ENCODE measurements around the gene FBXL16.
"Not testable (repeated sequence)": the region's sequence is repeated elsewhere in the genome, so short reads cannot be mapped to it uniquely, and the experiment has no call there.

FBXL16 gene

DNA sequence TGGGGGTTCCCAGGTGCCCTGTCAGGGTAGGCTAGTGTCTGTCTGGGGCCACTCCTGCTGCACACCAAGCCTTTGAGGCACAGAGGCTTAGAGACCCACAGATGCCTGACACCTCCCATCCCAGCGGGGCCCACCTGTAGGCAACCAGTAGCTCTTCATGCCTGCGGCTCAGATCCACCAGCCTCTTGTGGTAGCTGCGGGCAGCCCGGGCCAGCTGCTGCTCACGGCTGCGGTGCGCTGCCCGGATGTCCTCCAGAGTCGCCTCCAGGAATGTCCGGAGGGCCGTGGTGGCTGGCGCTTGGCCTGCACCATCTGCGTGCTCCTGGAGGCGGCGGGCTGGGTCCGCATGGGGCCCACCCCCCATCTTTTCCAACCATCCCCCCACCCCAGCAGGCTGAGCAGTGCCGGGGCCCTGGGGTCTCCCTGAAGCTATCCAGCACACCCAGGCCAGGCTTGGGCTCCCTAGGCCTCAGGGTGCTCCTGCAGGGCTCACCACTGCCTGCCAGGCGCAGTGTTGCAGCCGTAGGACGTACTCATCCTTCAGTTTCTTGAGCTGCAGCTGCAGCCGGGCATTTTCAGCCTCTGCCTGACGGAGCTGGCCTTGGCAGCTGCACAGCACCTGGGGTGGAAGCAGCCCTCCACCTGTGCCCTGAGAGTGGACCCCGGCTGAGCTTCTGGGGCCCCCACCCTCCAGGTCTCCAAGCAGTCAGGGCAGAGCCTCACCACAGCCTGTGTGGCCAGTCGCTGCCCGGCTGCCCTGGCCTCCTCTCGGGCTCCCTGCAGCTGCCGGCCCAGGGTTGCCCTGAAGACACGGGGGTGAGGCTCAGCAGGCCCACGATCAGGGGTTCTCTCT, 18.8 kb upstream of the FBXL16 start:
- no peak for FAIRE-seq
- DNase-seq (ENCODE audit: extremely low spot score, insufficient read length, low read depth), result no peak

GRCh38 chr16:723695-724094, 18.1 kb upstream of the FBXL16 start:
- DNase-seq (ENCODE audit: extremely low spot score, insufficient read length, low read depth) (no peak), FAIRE-seq (no peak)

GRCh38 chr16:722835-723633, 17.4 kb upstream of the FBXL16 start:
- FAIRE-seq, result no peak
- DNase-seq (ENCODE audit: extremely low spot score, insufficient read length, low read depth), result no peak

GRCh38 chr16:721765-722540, 16.4 kb upstream of the FBXL16 start:
- DNase-seq (ENCODE audit: extremely low spot score, insufficient read length, low read depth) (no peak), FAIRE-seq (no peak)

- peak; percentile 86 for FAIRE-seq
- peak; percentile 85 for DNase-seq (ENCODE audit: extremely low spot score, insufficient read length, low read depth)
Measured at GRCh38 chr16:720990-721764, 15.6 kb upstream of the FBXL16 start, which contains the start of gene ANTKMT. Gene ANTKMT (plus strand): TSS chr16:721146. CDS start chr16:721275, 129 bp downstream.

- DNase-seq (ENCODE audit: extremely low spot score, insufficient read length, low read depth), result no peak
- FAIRE-seq, result peak; percentile 86
Measured at GRCh38 chr16:720447-720989, 14.9 kb upstream of the FBXL16 start.

- FAIRE-seq (peak; percentile 51), DNase-seq (ENCODE audit: extremely low spot score, insufficient read length, low read depth) (no peak)
Measured at GRCh38 chr16:719815-720446, 14.3 kb upstream of the FBXL16 start.

GRCh38 chr16:718922-719321, 13.3 kb upstream of the FBXL16 start:
- DNase-seq (ENCODE audit: extremely low spot score, insufficient read length, low read depth) (no peak), FAIRE-seq (no peak)

DNA sequence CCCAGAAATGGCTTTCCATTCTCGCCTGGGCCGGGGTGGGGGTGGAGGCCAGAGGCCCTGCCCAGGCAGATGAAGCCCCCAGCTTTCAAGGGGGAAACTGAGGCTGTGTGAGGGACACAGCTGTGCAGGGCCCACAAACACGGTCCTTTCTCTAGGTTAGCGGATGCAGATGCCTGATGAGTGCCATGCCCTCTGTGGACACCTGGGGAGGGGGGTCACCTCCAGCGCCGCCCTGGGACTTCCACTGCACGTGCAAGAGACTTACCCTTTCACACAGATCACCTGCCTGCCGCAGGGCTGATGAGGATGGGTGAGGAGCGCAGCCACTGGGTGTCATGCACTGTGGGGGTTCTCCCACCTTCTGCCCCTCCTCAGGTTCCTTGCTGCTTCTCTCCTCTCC, 12.8 kb upstream of the FBXL16 start:
- DNase-seq (ENCODE audit: extremely low spot score, insufficient read length, low read depth) (no peak), FAIRE-seq (no peak)

- FAIRE-seq (no peak), DNase-seq (ENCODE audit: extremely low spot score, insufficient read length, low read depth) (no peak)
Measured at GRCh38 chr16:717450-718245, 12.0 kb upstream of the FBXL16 start.

GRCh38 chr16:716768-717325, 11.2 kb upstream of the FBXL16 start:
- FAIRE-seq (no peak), DNase-seq (ENCODE audit: extremely low spot score, insufficient read length, low read depth) (no peak)

GRCh38 chr16:716200-716568, 10.6 kb upstream of the FBXL16 start:
- DNase-seq (ENCODE audit: extremely low spot score, insufficient read length, low read depth) (no peak), FAIRE-seq (no peak)

DNA sequence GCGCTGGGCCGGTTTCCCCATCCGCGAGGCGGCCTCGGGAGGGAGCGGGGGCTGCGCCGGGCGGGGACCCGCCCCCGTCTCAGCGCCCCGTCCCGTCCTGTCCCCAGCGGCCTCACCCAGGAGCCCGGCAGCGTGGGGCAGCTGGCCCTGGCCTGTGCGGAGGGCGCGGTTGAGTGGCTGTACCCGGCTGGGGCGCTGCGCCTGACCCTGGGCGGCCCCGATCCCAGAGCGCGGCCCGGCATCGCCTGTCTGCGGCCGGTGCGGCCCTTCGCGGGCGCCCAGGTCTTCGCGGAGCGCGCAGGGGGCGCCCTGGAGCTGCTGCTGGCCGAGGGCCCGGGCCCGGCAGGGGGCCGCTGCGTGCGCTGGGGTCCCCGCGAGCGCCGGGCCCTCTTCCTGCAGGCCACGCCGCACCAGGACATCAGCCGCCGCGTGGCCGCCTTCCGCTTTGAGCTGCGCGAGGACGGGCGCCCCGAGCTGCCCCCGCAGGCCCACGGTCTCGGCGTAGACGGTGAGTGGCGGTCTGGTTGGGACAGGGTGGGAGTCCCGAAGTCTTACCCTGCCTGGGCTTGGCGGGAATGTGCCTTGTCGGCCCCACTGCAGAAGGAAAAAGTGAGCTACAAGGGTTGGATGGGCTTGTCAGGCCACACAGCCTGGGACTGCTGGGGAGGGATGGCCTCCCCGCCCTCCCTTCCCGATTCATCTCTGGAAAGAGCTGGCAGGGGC, 10.0 kb upstream of the FBXL16 start:
- FAIRE-seq, result no peak

DNA sequence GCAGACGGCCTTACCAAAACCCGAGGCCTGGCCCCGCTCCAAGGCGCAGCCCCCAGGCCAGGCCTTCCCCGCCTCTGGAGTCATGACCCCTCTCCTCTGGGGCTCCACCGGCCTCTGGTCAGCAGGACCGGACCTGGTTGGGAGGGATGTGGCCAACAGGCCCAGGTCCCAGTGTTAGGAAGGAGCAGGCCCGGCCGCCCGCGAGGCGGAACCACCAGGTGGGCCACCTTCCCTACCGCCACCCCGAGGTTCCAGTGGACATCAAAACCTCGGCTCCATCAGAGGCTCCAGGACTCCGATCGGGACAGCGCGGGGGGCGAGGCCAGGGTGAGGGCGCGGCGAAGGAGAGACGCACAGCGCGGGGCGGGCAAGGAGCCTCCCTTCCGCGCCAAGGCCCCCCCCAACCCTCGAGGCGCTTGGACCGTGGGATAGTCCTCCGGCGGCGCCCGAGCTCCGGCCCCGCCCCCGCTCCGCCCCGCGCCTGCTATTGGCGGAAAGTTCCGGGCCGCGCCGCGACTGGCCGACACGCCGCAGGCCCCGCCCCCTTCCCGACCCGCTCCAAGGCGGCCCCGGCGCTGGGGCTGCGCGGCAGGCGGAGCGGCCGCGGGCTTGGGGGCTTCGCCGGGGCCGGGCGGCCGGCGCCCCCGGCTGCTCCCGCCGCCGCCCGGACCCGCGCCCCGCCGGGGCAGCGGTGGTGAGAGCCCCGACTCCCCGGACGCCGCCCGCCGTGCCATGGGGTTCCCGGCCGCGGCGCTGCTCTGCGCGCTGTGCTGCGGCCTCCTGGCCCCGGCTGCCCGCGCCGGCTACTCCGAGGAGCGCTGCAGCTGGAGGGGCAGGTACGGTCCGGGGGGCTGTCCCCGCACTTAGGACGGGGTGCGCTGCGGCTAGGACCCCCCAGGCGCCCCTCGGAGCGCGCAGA, 9.2 kb upstream of the FBXL16 start, which contains the start of gene METRN:
METRN (plus strand) TSS at position 561 of the 919 bp plus-strand sequence; CDS start at position 733, 172 bp downstream.
- FAIRE-seq (peak; percentile 33), DNase-seq (ENCODE audit: extremely low spot score, insufficient read length, low read depth) (peak; percentile 83)

More for the DNA sequence above, 10.0 kb upstream of the FBXL16 start:
- DNase-seq (ENCODE audit: extremely low spot score, insufficient read length, low read depth), result no peak

DNA sequence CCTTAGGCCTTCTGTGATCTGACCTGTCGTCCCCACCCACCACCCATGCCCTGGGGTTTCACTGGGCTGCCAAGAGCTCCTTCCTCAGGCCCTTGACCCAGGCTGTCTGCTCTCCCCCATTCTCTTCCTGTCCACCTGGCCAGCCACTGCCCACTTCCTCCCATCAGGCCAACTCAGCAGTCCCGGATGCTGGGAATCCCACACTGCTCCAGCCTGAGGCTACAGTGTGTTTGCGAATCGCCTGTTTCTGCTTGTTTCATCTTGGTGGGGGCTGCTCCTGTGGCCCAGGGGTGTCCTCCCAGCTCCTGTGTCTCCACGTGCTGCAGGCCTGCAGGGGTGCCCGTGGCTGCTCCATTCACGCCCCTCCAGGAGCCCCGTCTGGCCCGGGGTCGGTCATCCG, 8.5 kb upstream of the FBXL16 start:
- DNase-seq (ENCODE audit: extremely low spot score, insufficient read length, low read depth) (no peak), FAIRE-seq (no peak)

GRCh38 chr16:712740-713250, 7.2 kb upstream of the FBXL16 start:
- FAIRE-seq; DNase-seq (ENCODE audit: extremely low spot score, insufficient read length, low read depth): not testable (repeated sequence)
